GM18861 (cell line): ENCODE measurements around the gene HIF1A.

ENCODE experiments used
- ATAC-seq: cut with Tn5 transposase; IDR thresholded peaks from one replicate; pipeline ENCODE4 v1.9.1; 2021; ENCODE audit not compliant: unreplicated experiment

Gene HIF1A

DNA sequence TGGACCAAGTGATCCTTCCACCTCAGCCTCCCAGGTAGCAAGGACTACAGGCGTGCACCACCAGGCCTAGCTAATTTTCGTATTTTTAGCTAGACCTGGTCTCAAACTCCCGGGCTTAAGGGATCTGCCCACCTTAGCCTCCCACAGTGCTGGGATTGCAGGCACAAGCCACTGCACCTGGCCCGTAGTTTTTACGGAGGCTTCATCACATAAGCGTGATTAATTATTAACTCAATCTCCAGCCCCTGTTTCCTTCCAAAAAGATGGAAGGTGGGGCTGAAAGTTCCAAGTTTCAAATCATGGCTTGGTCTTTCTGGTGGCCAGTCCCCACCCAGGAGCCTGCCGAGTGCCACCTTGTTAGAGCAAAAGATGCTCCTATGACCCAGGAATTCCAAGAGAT, 22.5 kb upstream of the HIF1A start:
- ATAC-seq, result no peak

DNA sequence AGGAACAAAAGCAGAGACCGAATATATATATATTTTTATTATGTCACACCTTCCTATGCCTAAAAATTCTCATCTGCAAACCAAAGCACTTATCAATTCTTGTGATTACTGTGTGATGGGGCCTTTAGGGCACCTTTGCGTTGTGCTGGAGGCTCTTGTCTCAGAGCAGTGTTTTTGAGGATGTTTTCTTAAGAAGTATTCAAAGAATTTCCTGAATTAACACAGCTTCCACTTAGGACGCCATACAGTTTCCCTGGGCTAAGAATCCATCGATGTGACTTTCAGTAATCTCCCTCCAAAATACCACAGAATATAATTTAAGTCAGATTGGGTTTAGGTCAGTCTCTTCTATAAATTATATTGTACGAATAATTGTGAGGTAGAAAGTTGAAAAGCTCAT, 22.0 kb upstream of the HIF1A start:
- ATAC-seq, result no peak

DNA sequence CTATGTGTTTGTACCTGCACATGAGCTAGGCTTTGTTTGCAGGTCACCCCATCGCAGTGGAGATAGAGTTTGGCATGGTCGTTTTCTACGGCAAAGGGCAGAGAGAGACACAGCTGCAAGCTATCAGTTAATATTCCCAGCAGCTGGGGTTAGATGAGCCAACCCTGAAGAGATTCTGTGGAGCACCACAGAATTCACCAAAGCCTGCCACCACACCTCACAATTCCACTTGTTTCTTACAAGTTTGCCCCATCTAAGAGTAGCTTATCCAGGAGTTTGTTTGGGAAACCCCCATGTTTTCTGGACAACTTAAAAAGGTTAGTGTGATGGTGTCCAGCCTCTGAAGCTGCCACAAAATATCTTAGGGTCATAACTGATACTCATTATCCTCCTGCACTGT, 20.0 kb upstream of the HIF1A start:
- ATAC-seq, result no peak

DNA sequence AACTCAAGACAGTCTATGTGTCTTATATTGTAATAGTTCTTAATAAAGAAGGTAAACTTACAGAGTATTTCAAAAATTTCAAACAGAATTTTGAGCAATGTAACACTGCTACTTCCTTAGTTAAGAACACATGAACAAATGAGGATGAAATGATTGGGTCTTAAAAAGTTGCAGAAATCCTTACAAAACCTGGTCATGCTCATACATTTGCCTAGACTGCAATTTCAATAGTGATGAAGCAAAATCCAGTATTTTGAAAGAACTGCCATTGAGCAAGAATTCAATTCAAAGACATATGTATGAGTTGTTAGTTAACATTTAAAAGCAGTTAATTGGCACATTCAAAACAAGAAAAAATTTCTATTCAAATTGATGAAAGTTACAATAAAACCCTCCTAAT, 17.8 kb upstream of the HIF1A start:
- ATAC-seq, result no peak

DNA sequence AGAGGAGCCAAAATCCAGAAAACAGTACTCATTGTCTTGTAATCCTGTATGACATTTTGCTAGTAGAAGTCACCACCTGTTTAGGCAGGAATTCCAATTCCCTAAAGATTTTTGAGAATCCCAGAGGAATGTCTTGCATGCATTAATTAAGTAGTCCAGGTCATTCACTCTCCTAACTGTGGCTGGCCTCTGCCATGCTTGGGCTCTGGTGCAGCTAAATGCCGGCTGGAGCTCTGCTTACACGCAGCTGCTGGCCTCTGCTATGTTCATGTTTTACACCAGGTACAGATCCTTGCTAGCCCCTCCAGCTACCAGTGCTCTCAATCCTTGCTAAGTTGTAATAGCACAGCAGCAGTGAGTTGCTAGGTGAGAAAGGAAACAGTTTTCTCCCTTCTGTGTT, 16.3 kb upstream of the HIF1A start:
- no peak for ATAC-seq

DNA sequence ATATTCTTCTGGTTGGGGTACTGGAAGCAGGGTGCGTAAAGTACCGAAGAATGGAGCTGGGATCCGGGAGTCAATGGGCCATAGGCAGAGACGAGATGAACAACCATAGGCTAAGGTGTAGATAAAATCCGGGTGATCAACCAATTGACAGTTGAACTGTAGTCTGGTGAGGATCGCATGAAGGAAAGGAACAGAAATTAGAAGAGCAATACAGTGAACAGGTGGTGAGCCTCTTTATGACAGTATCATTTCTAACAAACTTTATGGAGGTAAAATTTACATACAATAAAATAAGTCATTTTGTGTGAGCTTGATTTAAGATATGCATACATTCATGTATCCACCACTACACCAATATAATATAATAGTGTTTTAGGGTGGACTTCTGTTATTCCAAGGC, 13.9 kb upstream of the HIF1A start:
- ATAC-seq, result no peak

- ATAC-seq, result no peak
These were observed 12.2 kb upstream of the HIF1A start for GRCh38 chr14:61683108-61683507.

DNA sequence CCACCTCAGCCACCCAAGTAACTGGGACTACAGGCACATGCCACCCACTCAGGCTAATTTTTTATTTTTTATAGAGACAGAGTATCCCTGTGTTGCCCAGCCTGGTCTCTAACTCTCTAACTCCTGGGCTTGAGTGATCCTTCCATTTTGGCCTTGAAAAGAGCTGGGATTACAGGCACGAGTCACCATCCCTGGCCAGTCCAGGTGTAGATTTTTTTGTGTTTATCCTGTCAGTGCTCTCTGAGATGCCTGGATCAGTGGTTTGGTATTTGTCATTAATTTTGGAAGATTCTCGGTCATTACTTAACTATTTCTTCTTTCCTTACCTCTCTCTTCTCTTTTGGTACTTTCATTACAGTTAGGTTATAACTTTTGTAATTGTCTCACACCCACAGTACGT, 5.3 kb upstream of the HIF1A start:
- ATAC-seq, result no peak

- no peak for ATAC-seq
These were observed 4.3 kb upstream of the HIF1A start for GRCh38 chr14:61690982-61691381.

GRCh38 chr14:61691495-61691894, 3.8 kb upstream of the HIF1A start:
- ATAC-seq, result no peak

DNA sequence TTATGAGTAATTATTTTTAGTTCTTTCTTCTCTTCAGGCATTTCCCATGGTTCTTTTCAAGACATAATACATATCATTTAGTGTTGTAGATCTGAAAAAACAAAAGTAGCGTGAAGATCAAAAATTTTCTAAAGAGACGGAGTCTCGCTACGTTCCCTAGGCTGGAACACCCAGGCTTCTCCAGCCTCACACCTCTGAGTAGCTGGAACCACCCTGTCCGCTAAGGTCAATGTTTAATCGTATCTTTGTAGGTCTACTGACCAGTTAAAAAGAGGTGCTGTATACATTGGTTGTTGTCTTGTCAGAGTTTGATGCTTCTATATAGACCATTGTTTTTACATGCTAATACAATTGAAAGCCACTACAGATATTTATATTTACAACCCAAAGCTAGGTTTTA, 1.3 kb upstream of the HIF1A start:
- no peak for ATAC-seq

GRCh38 chr14:61695695-61696527, 598 bp downstream of the HIF1A start:
- no peak for ATAC-seq

DNA sequence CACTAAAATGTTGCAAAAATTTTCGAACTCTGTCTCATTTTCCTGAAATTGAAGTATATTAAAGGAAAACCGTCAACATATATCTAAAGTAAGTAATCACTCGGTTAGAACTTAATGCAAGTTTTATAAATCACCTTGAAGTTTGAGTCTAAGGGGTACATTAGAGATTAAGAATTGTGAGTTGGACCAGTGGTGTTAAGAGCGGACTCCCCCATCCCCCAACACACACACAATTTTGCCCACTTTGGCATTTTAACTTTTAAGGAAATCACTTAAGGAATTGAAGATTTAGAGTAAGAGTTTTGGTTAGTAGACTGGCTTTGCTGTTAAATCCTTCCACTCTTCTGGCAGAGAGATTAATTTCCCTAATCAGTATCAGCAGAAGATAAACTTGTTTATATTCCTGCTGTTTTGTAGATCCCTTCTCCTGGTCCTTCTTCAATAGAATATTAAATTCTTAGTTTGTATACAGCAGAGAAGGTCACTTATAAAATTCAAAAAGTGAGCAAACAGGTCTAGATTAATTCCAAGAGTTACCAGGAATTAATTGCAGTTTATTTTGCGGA, 1.5 kb downstream of the HIF1A start:
- ATAC-seq, result no peak

GRCh38 chr14:61698206-61698980, 3.1 kb downstream of the HIF1A start:
- ATAC-seq, result no peak

GRCh38 chr14:61699027-61699426, 3.7 kb downstream of the HIF1A start:
- no peak for ATAC-seq

DNA sequence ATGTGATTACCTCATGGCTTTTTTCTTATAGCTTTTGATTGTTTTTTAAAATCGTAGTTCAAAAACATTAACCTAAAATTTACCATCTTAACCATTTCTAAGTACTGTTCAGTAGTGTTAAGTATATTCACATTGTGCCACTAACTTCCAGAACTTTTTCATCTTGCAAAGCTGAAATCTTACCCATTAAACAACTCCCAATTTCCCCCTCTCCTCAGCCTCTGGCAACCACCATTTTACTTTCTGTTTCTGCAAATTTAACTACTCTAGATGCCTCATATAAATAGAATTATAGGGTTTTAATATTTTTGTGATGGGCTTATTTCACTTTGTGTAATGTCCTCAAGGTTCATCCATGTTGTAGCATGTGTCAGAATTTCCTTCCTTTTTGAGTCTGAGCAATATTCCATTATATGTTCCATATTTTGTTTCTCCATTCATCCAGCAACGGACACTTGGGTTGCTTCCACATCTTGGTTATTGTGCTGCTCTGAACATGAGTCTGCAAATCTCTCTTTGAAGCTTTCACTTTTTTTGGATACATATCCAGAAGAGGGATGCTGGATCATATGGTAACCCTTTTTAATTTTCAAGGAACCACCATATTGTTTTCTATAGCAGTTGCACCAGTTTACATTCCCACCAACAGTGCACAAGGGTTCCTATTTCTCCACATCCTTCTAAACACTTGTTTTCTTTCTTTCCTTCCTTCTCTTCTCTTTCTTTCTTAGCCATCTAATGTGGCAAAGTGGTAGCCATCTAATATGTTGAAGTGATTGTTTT, 5.0 kb downstream of the HIF1A start:
- no peak for ATAC-seq

DNA sequence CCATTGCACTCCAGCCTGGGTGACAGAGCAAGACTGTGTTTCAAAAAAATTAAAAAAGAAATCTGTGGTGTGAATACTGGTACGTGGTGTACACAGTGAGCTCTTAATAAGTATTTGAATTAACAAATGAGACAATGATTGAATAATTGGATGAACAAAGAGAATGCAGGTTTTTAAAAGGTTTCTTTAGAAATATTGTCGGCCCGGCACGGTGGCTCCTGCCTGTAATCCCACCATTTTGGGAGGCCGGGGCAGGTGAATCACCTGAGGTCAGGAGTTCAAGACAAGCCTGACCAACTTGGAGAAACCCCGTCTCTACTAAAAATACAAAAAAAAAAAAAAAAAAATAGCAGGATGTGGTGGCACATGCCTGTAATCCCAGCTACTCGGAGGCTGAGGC, 6.6 kb downstream of the HIF1A start:
- ATAC-seq, result no peak

DNA sequence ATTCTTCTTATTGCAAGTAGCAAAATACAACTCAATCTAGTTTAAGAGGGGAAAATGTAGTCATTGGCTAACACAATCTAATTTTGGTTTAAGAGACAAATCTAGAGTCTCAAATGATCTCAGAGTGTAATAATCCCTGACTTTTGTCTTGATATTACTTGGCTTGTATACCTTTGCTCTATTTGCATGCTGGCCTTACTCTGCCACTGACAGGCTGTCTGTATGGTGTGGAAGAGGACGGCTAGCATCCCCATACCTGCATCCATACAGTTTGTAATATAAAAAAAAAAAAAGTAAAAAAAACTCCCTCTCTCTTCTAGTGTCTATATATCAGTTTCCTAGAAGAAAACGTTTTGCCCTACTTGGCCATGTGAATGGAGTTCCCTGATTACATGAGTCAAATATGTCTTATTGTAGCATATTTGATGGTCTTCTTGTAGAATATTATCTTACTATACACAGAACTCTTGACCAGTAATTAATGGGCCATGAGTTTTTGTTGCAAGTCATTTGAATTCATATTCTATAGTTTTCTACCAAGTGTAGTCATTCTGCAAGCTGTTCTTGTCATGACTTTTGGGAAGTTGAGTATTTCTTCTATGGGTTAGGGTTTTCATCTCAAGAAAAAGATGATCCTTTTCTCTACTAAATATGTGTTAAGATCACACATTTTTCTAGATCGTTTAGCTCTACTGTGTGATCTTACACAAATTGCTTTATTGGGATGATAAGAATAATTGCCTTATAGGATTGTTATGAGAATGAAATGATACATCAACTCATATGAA, 8.2 kb downstream of the HIF1A start:
- no peak for ATAC-seq

GRCh38 chr14:61704554-61704953, 9.2 kb downstream of the HIF1A start:
- no peak for ATAC-seq

DNA sequence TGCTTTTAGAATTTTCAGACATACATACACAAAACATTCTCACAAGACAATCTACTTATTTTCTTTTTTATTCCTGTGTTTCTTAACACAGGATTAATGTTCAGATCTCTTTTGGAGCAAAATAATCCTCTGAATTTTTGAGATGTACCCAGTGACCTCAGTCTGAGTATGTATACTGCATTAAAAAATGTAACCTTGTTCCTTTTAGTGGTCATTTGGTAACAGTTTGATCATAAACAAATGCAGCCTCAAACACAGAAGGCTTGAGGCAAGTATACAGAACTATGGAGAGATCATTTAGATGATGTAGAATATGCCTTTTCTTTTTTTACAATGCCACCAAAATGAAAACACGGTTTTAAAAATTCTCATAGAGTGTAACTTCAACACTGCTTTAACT, 9.7 kb downstream of the HIF1A start:
- no peak for ATAC-seq
